Trophoblast cell (in vitro differentiated cells and primary cell): ENCODE data around the gene RRP1B.
"Not testable (repeated sequence)": the region's sequence is repeated elsewhere in the genome, so short reads cannot be mapped to it uniquely, and the experiment has no call there.

Source experiments
- DNase-seq, 2 donors: peaks; one replicate each; pipeline ENCODE4 v3.0.0-alpha.2; 2016
- H2AFZ ChIP-seq: 2 replicates; pipeline ENCODE4 v1.6.1; 2013; ENCODE audit warnings: low read length, moderate library complexity, mild to moderate bottlenecking; ENCODE audit not compliant: insufficient read depth, poor library complexity
- H2AK5ac ChIP-seq: 2 replicates; pipeline ENCODE4 v1.6.1; 2013; ENCODE audit warnings: mild to moderate bottlenecking, low read length
- H2BK120ac ChIP-seq: 2 replicates; pipeline ENCODE4 v1.6.1; 2013; ENCODE audit warnings: low read length, mild to moderate bottlenecking, moderate library complexity; ENCODE audit not compliant: insufficient read depth, poor library complexity
- H2BK12ac ChIP-seq: 2 replicates; pipeline ENCODE4 v1.6.1; 2013; ENCODE audit warnings: mild to moderate bottlenecking, low read length, moderate library complexity
- H2BK5ac ChIP-seq: 2 replicates; pipeline ENCODE4 v1.6.1; 2013; ENCODE audit warnings: low read length, low read depth, moderate library complexity, mild to moderate bottlenecking; ENCODE audit not compliant: poor library complexity
- H3K14ac ChIP-seq: 2 replicates; pipeline ENCODE4 v1.6.1; 2013; ENCODE audit warnings: mild to moderate bottlenecking, low read length
- H3K18ac ChIP-seq: 2 replicates; pipeline ENCODE4 v1.6.1; 2013; ENCODE audit warnings: mild to moderate bottlenecking, low read length
- H3K23ac ChIP-seq: 2 replicates; pipeline ENCODE4 v1.6.1; 2013; ENCODE audit warnings: low read length
- H3K27ac ChIP-seq: 2 replicates; pipeline ENCODE4 v1.5.1; 2013; ENCODE audit warnings: low read depth, mild to moderate bottlenecking, inconsistent platforms, low read length, moderate library complexity
- H3K27me3 ChIP-seq: 2 replicates; pipeline ENCODE4 v1.6.1; 2013; ENCODE audit warnings: inconsistent platforms, mild to moderate bottlenecking, low read length, moderate library complexity; ENCODE audit not compliant: insufficient read depth
- H3K36me3 ChIP-seq, 2 experiments: 1 replicate in 1 of 2; 2 replicates in 1 of 2; pipeline ENCODE4 v1.6.1; 2013; ENCODE audit warnings: low read length in 2 of 2, mild to moderate bottlenecking in 2 of 2, moderate library complexity in 1 of 2; ENCODE audit not compliant: insufficient read depth in 2 of 2, control insufficient read depth in 1 of 2
- H3K4ac ChIP-seq: 2 replicates; pipeline ENCODE4 v1.6.1; 2013; ENCODE audit warnings: low read depth, mild to moderate bottlenecking, low read length, moderate library complexity
- H3K4me1 ChIP-seq, 2 experiments: 1 replicate in 1 of 2; 2 replicates in 1 of 2; pipeline ENCODE4 v1.6.1; 2013; ENCODE audit warnings: low read length in 2 of 2, mild to moderate bottlenecking in 2 of 2, moderate library complexity in 1 of 2; ENCODE audit not compliant: insufficient read depth in 2 of 2, control insufficient read depth in 1 of 2
- H3K4me2 ChIP-seq: 2 replicates; pipeline ENCODE4 v1.6.1; 2013; ENCODE audit warnings: inconsistent platforms, mild to moderate bottlenecking, low read length, moderate library complexity
- H3K4me3 ChIP-seq: 2 replicates; pipeline ENCODE4 v1.5.1; 2013; ENCODE audit warnings: mild to moderate bottlenecking, low read depth, low read length, inconsistent platforms
- H3K79me1 ChIP-seq: one replicate; pipeline ENCODE4 v1.6.1; 2013; ENCODE audit warnings: low read length
- H3K79me2 ChIP-seq: 2 replicates; pipeline ENCODE4 v1.6.1; 2013; ENCODE audit warnings: low read length, mild to moderate bottlenecking; ENCODE audit not compliant: control insufficient read depth, insufficient read depth, poor library complexity
- H3K9ac ChIP-seq: 2 replicates; pipeline ENCODE4 v1.6.1; 2013; ENCODE audit warnings: mild to moderate bottlenecking, low read length
- H3K9me3 ChIP-seq: 2 replicates; pipeline ENCODE4 v1.6.1; 2013; ENCODE audit warnings: low read depth, mild to moderate bottlenecking, control low read depth, inconsistent platforms, low read length; ENCODE audit not compliant: insufficient read depth
- H4K12ac ChIP-seq: 2 replicates; pipeline ENCODE4 v1.6.1; 2013; ENCODE audit warnings: low read depth, mild to moderate bottlenecking, low read length, moderate library complexity
- H4K8ac ChIP-seq: 2 replicates; pipeline ENCODE4 v1.6.1; 2013; ENCODE audit warnings: low read depth, mild to moderate bottlenecking, low read length, moderate library complexity
- H4K91ac ChIP-seq: one replicate; pipeline ENCODE4 v1.6.1; 2013; ENCODE audit warnings: low read depth, mild to moderate bottlenecking, low read length, moderate library complexity
- WGBS: extraction: QIAGEN DNeasy Blood & Tissue Kit; methylation state at CpG from one replicate; pipeline ENCODE4 v1.1.7; 2013; ENCODE audit warnings: missing lambda C conversion rate; ENCODE audit not compliant: insufficient read length, insufficient coverage; ENCODE audit errors: extremely low coverage; 5-methylcytosine and 5-hydroxymethylcytosine counted together

The RRP1B gene

GRCh38 chr21:43694437-43695079, 35.2 kb downstream of the RRP1B start:
- WGBS: no CpG with 5 or more reads among the region's 27 CpGs
- peaks cover 37 to 47% of the 10 kb centered on the region in 2 experiments for H3K36me3 ChIP-seq
- no peak overlapping the region for H3K4me3 ChIP-seq
- H3K79me1 ChIP-seq: no peaks in the 10 kb centered on the region
- H2AK5ac ChIP-seq: no peak overlapping the region
- H4K8ac ChIP-seq: no peak overlapping the region
- no peaks in the 10 kb centered on the region for H3K27me3 ChIP-seq
- no peaks in the 10 kb centered on the region for H3K79me2 ChIP-seq
- no peak overlapping the region for H3K9ac ChIP-seq
- H4K12ac ChIP-seq: no peak overlapping the region
- H3K4ac ChIP-seq: no peak overlapping the region
- H3K4me2 ChIP-seq: no peak overlapping the region
- no peaks in the 10 kb centered on the region for H3K4me1 ChIP-seq
- no peak overlapping the region for H4K91ac ChIP-seq
- no peak overlapping the region for H3K14ac ChIP-seq
- no peak overlapping the region for H3K27ac ChIP-seq
- no peak for DNase-seq
- peaks cover 3% of the 10 kb centered on the region for H3K9me3 ChIP-seq
- no peak overlapping the region for H3K23ac ChIP-seq
- no peak overlapping the region for H2AFZ ChIP-seq
- no peak overlapping the region for H3K18ac ChIP-seq
- no peak overlapping the region for H2BK5ac ChIP-seq
- H2BK120ac ChIP-seq: no peak overlapping the region
- no peak overlapping the region for H2BK12ac ChIP-seq

- H4K8ac ChIP-seq: no peak overlapping the region
- no peak overlapping the region for H3K4me3 ChIP-seq
- H3K27ac ChIP-seq: no peak overlapping the region
- H3K14ac ChIP-seq: no peak overlapping the region
- H3K4ac ChIP-seq: no peak overlapping the region
- no peak overlapping the region for H4K91ac ChIP-seq
- peaks cover 3% of the 10 kb centered on the region for H3K9me3 ChIP-seq
- H3K23ac ChIP-seq: no peak overlapping the region
- H3K79me1 ChIP-seq: no peaks in the 10 kb centered on the region
- H2AFZ ChIP-seq: no peak overlapping the region
- no peak overlapping the region for H2AK5ac ChIP-seq
- no CpG with 5 or more reads among the region's 17 CpGs for WGBS
- no peak overlapping the region for H3K4me2 ChIP-seq
- no peak for DNase-seq
- H3K79me2 ChIP-seq: no peaks in the 10 kb centered on the region
- H2BK5ac ChIP-seq: no peak overlapping the region
- H3K36me3 ChIP-seq: peaks cover 25 to 31% of the 10 kb centered on the region in 2 experiments
- no peak overlapping the region for H4K12ac ChIP-seq
- H3K18ac ChIP-seq: no peak overlapping the region
- no peak overlapping the region for H2BK12ac ChIP-seq
- H3K9ac ChIP-seq: no peak overlapping the region
- H2BK120ac ChIP-seq: no peak overlapping the region
- H3K4me1 ChIP-seq: no peaks in the 10 kb centered on the region
- H3K27me3 ChIP-seq: no peaks in the 10 kb centered on the region
Measured at GRCh38 chr21:43696214-43696613, 36.9 kb downstream of the RRP1B start.

GRCh38 chr21:43697758-43698643, 38.6 kb downstream of the RRP1B start:
- Histone ChIP-seq H2BK5ac (no peak overlapping the region), H2BK12ac (no peak overlapping the region), H3K4me3 (no peak overlapping the region), H3K79me2 (no peaks in the 10 kb centered on the region), H3K27me3 (no peaks in the 10 kb centered on the region), H2AFZ (no peak overlapping the region), H3K4me2 (no peak overlapping the region), H4K91ac (no peak overlapping the region), H3K36me3 (peaks cover 14 to 18% of the 10 kb centered on the region in 2 experiments), H4K8ac (no peak overlapping the region), H4K12ac (no peak overlapping the region), H3K23ac (no peak overlapping the region), H3K4ac (no peak overlapping the region), H3K9ac (no peak overlapping the region), H3K4me1 (no peaks in the 10 kb centered on the region), H3K18ac (no peak overlapping the region), H3K79me1 (no peaks in the 10 kb centered on the region), H3K9me3 (peaks cover 3% of the 10 kb centered on the region), H2BK120ac (no peak overlapping the region), H3K14ac (no peak overlapping the region), H3K27ac (no peak overlapping the region), H2AK5ac (no peak overlapping the region)
- no peak for DNase-seq
- no CpG with 5 or more reads among the region's 11 CpGs for WGBS

- not testable (repeated sequence) for H3K79me2 ChIP-seq, H3K9ac ChIP-seq, H3K9me3 ChIP-seq, H4K12ac ChIP-seq, H2AFZ ChIP-seq, H3K27me3 ChIP-seq, H3K23ac ChIP-seq, H2BK12ac ChIP-seq, H3K27ac ChIP-seq, H3K79me1 ChIP-seq, H3K4ac ChIP-seq, H2AK5ac ChIP-seq, DNase-seq, H4K91ac ChIP-seq, H3K4me3 ChIP-seq, H3K14ac ChIP-seq, H3K18ac ChIP-seq, H2BK120ac ChIP-seq, H3K36me3 ChIP-seq, H2BK5ac ChIP-seq, H4K8ac ChIP-seq, H3K4me1 ChIP-seq, H3K4me2 ChIP-seq
- no CpG with 5 or more reads among the region's 5 CpGs for WGBS
Measured at GRCh38 chr21:43699492-43699777, 40.1 kb downstream of the RRP1B start.
